GM21360 (cell line): ENCODE measurements around the gene CHRNB2.

Source experiments
- ATAC-seq: cut with Tn5 transposase; IDR thresholded peaks from one replicate; pipeline ENCODE4 v1.9.1; 2021; ENCODE audit warnings: mild to moderate bottlenecking, moderate library complexity; ENCODE audit not compliant: unreplicated experiment

CHRNB2 gene

GRCh38 chr1:154608397-154609270 is 41.1 kb downstream of the CHRNB2 start:
- ATAC-seq: no peak

- ATAC-seq: no peak
These were observed 42.1 kb downstream of the CHRNB2 start for GRCh38 chr1:154609398-154610380.

GRCh38 chr1:154611150-154611862 is 43.7 kb downstream of the CHRNB2 start:
- no peak for ATAC-seq

- ATAC-seq: no peak
These were observed 46.7 kb downstream of the CHRNB2 start for GRCh38 chr1:154614247-154614646.

GRCh38 chr1:154614901-154615300 is 47.3 kb downstream of the CHRNB2 start:
- no peak for ATAC-seq

GRCh38 chr1:154615411-154615810 is 47.8 kb downstream of the CHRNB2 start:
- no peak for ATAC-seq

- ATAC-seq: no peak
These were observed 49.2 kb downstream of the CHRNB2 start for GRCh38 chr1:154616659-154617345.

GRCh38 chr1:154619181-154619948 is 51.8 kb downstream of the CHRNB2 start:
- ATAC-seq: no peak

GRCh38 chr1:154620751-154621150 is 53.2 kb downstream of the CHRNB2 start:
- ATAC-seq: no peak

GRCh38 chr1:154621875-154622274 is 54.3 kb downstream of the CHRNB2 start:
- ATAC-seq: no peak

- ATAC-seq: no peak
These were observed 55.0 kb downstream of the CHRNB2 start for GRCh38 chr1:154622503-154623039.

- no peak for ATAC-seq
These were observed 55.8 kb downstream of the CHRNB2 start for GRCh38 chr1:154623358-154623757.

GRCh38 chr1:154624746-154625643 is 57.4 kb downstream of the CHRNB2 start:
- ATAC-seq: no peak

GRCh38 chr1:154626456-154627256 is 59.1 kb downstream of the CHRNB2 start:
- ATAC-seq: no peak

GRCh38 chr1:154627257-154628120 is 59.9 kb downstream of the CHRNB2 start:
- no peak for ATAC-seq

- ATAC-seq: no peak
These were observed 60.5 kb downstream of the CHRNB2 start for GRCh38 chr1:154628121-154628405.
